Measurements from ENCODE around the gene ANKRD6.

Gene ANKRD6

DNA sequence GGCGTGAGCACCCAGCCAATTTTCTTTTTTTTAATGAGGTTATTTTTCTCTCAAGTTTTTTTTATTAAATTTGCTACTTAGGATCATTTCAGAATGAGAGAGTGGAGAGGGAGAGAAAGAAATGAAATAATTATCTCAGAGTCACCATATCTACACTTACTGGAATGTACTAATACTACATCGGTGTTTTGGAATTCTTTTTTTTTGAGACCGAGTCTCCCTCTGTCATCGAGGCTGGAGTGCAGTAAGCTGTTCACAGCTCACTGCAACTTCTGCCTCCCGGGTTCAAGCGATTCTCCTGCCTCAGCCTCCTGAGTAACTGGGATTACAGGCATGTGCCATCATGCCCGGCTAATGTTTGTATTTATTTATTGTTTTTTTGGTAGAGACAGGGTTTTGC is 27.8 kb downstream of the ANKRD6 start:
- TF ChIP-seq, protein P1, sequence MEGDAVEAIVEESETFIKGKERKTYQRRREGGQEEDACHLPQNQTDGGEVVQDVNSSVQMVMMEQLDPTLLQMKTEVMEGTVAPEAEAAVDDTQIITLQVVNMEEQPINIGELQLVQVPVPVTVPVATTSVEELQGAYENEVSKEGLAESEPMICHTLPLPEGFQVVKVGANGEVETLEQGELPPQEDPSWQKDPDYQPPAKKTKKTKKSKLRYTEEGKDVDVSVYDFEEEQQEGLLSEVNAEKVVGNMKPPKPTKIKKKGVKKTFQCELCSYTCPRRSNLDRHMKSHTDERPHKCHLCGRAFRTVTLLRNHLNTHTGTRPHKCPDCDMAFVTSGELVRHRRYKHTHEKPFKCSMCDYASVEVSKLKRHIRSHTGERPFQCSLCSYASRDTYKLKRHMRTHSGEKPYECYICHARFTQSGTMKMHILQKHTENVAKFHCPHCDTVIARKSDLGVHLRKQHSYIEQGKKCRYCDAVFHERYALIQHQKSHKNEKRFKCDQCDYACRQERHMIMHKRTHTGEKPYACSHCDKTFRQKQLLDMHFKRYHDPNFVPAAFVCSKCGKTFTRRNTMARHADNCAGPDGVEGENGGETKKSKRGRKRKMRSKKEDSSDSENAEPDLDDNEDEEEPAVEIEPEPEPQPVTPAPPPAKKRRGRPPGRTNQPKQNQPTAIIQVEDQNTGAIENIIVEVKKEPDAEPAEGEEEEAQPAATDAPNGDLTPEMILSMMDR (IDR thresholded peaks at IDR 0.05; ENCODE audit: insufficient read depth, low read length, poor library complexity, severe bottlenecking): no peak
- no peak for DNase-seq (ENCODE audit: extremely low read depth, insufficient read length)
- Histone ChIP-seq H3K4me3 (replicated peaks; ENCODE audit: low read depth, low read length) (no peak overlapping the region), H3K36me3 (ENCODE audit: control insufficient read depth, insufficient read depth, low read length) (no peaks in the 10 kb centered on the region), H3K27me3 (replicated peaks; ENCODE audit: control insufficient read depth, insufficient read depth, low read length) (no peaks in the 10 kb centered on the region)

DNA sequence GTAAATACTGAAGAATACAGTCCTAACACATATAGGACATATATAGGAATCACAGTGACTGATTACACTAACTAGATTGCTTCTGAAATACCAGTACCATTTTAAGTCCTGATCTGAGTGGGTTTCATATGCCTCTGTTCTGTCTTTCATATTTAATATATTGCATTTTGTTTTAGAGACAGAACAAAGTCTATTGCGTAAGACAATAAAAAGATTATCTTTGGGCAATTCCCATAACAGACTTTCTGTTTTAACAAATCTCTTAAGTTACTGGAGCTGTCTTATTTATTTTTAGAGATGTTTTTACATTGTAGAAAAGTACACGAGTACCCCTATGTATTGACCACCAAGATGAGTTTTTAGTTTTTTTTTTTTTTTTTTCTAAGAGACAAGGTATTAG is 29.6 kb downstream of the ANKRD6 start:
- no peaks in the 10 kb centered on the region for H3K27me3 ChIP-seq (replicated peaks; ENCODE audit: control insufficient read depth, insufficient read depth, low read length)
- H3K4me3 ChIP-seq (replicated peaks; ENCODE audit: low read depth, low read length): no peak overlapping the region
- TF ChIP-seq, protein P1 (IDR thresholded peaks at IDR 0.05; ENCODE audit: insufficient read depth, low read length, poor library complexity, severe bottlenecking): no peak
- DNase-seq (ENCODE audit: extremely low read depth, insufficient read length): no peak
- H3K36me3 ChIP-seq (ENCODE audit: control insufficient read depth, insufficient read depth, low read length): no peaks in the 10 kb centered on the region

DNA sequence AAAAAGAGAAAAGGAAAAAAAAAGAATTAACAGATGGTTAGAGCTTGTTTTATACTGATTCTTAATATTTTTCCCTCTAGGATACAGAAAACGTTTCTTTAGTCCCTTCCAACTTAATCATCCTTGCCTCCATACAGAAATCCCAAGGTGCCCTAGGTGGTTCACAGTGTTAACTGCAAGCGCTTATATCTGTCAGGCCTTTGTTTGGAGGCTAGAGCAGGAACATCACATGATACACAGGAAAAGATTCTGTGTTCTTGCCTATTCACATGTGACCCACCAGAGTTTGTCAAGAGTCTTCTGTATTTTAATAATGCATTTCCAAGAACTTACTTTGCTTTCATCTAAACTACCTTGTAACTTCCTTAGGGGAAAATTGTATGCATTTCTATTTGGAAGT is 31.3 kb downstream of the ANKRD6 start:
- no peak for DNase-seq (ENCODE audit: extremely low read depth, insufficient read length)
- H3K36me3 ChIP-seq (ENCODE audit: control insufficient read depth, insufficient read depth, low read length): no peaks in the 10 kb centered on the region
- no peak overlapping the region for H3K4me3 ChIP-seq (replicated peaks; ENCODE audit: low read depth, low read length)
- no peaks in the 10 kb centered on the region for H3K27me3 ChIP-seq (replicated peaks; ENCODE audit: control insufficient read depth, insufficient read depth, low read length)
- TF ChIP-seq, protein P1 (IDR thresholded peaks at IDR 0.05; ENCODE audit: insufficient read depth, low read length, poor library complexity, severe bottlenecking): no peak

DNA sequence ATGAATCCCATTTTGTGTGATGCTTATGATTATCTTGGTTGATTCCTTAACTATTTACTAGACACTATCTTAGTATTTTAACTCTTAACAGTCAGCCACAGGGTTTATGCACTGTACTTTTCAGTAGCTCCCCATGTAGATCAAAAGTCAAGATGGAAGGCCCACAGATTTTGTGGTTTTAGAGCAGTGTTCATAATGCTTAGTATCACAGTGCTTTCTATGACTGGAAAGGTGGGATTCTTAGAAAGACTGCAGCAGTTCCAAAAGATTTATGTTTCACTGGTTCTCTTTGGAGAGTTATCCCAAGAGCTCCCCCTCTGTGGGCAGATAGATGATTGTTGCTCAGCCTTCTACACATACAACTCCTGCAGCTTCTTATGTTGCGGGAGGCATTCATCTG is 34.5 kb downstream of the ANKRD6 start:
- Histone ChIP-seq H3K4me3 (replicated peaks; ENCODE audit: low read depth, low read length) (no peak overlapping the region), H3K36me3 (ENCODE audit: control insufficient read depth, insufficient read depth, low read length) (no peaks in the 10 kb centered on the region), H3K27me3 (replicated peaks; ENCODE audit: control insufficient read depth, insufficient read depth, low read length) (no peaks in the 10 kb centered on the region)
- TF ChIP-seq, protein P1 (IDR thresholded peaks at IDR 0.05; ENCODE audit: insufficient read depth, low read length, poor library complexity, severe bottlenecking): no peak
- DNase-seq (ENCODE audit: extremely low read depth, insufficient read length): no peak

DNA sequence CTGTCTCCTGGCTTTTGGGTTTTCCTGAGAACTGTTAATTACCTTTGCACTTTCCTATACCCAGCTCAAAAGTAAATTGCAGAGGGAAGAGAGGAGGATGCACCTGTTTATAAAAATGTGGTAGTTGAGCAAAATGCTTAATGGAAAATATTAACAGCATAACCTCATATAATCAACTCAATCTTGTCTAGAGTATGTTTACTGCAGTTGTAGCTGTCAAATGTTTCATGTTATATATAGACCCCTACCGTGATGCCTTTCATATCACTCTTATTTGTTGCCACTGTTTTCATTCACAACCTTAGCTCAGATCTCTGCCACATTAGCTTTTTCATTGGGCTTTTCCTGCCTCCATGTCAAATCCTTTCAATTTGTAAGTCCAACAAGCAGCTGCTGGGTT is 36.0 kb downstream of the ANKRD6 start:
- Histone ChIP-seq H3K36me3 (ENCODE audit: control insufficient read depth, insufficient read depth, low read length) (no peaks in the 10 kb centered on the region), H3K27me3 (replicated peaks; ENCODE audit: control insufficient read depth, insufficient read depth, low read length) (no peaks in the 10 kb centered on the region), H3K4me3 (replicated peaks; ENCODE audit: low read depth, low read length) (no peak overlapping the region)
- DNase-seq (ENCODE audit: extremely low read depth, insufficient read length): no peak
- TF ChIP-seq, protein P1 (IDR thresholded peaks at IDR 0.05; ENCODE audit: insufficient read depth, low read length, poor library complexity, severe bottlenecking): no peak

DNA sequence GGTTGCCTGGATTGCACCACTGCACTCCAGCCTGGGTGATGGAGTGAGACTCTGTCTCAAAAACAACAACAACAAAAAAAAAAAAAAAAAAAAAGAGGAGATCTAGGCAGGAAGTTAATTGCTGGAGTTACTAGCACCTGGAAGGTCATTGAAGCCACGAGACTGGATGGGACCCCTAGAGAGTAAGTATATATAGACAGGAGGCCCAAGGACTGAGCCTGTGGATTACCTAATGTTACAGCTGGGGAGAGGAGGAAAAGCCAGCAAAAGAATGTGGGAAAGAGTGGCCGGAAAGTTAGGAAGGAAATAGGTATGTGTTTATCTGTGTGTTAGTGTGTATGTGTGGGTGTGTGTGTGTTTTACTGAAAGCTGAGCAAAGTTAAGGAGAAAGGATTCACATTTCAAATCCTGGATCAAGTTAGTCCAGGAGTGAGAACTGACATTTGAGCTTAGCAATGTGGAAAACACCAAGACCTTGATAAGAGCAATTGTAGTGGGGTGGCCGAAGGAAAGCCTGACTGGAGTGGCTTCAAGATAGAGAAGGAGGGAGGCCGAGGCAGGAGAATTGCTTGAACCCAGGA is 38.4 kb downstream of the ANKRD6 start:
- TF ChIP-seq, protein P1 (IDR thresholded peaks at IDR 0.05; ENCODE audit: insufficient read depth, low read length, poor library complexity, severe bottlenecking): no peak
- Histone ChIP-seq H3K36me3 (ENCODE audit: control insufficient read depth, insufficient read depth, low read length) (no peaks in the 10 kb centered on the region), H3K27me3 (replicated peaks; ENCODE audit: control insufficient read depth, insufficient read depth, low read length) (no peaks in the 10 kb centered on the region), H3K4me3 (replicated peaks; ENCODE audit: low read depth, low read length) (no peak overlapping the region)
- no peak for DNase-seq (ENCODE audit: extremely low read depth, insufficient read length)
